ENCODE results near the gene PLIN5. TPM values are rescaled to one million over a fixed set of nuclear protein-coding genes. Genes with fewer than 3 reads are reported as not detected.

The PLIN5 gene
- polyA plus RNA-seq, 1 donor (not counting 4 experiments of a cell fraction or from before 2014, with no cell fraction given): not detected

DNA sequence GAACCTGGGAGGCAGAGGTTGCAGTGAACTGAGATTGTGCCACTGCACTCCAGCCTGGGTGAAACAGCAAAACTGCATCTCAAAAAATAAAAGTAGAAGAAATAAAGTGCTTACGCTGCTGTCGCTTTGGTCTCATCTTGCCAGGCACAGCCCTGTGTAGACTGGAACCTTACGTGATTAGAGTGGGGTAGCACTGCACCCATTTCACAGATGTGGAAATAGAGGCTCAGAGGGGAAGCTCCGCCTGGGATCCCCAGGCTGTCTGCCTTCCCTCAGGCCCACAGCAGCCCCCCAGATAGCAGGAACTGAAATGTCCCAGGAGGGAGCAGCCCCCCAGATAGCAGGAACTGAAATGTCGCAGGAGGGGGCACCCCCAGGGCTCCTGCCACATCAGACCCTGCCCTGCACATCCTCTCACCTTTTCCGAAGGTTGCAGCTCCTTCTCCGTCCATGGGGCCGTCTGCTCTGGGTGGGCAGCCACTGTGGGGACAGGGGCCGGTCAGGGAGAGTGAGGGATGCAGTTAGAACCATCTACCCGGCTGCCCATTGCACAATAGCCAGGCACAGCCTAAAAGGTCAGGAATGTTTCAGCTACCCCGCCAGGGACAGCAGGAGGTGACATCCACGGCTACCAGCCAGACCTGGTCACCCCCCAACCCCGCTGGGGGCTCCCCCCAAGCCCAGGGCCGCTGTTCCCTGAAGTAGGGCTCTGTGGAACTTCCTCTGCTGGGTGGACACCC lies 18.7 kb downstream of the PLIN5 start:
- Histone ChIP-seq H3K9ac (ENCODE audit: control insufficient read depth, extremely low read depth, insufficient read depth, low read length) (no peak overlapping the region), H4K20me1 (ENCODE audit: control insufficient read depth, extremely low read depth, insufficient read depth, low read length) (no peaks in the 10 kb centered on the region), H3K4me2 (ENCODE audit: control insufficient read depth, extremely low read depth, insufficient read depth, low read depth, low read length) (no peak overlapping the region), H3K9me3 (ENCODE audit: control insufficient read depth, low read depth, low read length) (no peaks in the 10 kb centered on the region), H3K27ac (ENCODE audit: control insufficient read depth, insufficient read depth, low read length) (no peak overlapping the region), H3K4me1 (ENCODE audit: control insufficient read depth, extremely low read depth, insufficient read depth, low read length) (peaks cover 11% of the 10 kb centered on the region), H3K27me3 (ENCODE audit: control insufficient read depth, extremely low read depth, insufficient read depth, low read length) (peaks cover 3% of the 10 kb centered on the region), H3K79me2 (ENCODE audit: control insufficient read depth, insufficient read depth, low read length) (no peaks in the 10 kb centered on the region), H3K9me1 (ENCODE audit: control insufficient read depth, extremely low read depth, insufficient read depth, low read length) (no peaks in the 10 kb centered on the region), H3K4me3 (ENCODE audit: control insufficient read depth in 2 of 3, extremely low read depth in 1 of 3, insufficient read depth in 2 of 3, low read depth in 1 of 3, low read length in 3 of 3) (no peak overlapping the region), H2AFZ (ENCODE audit: control insufficient read depth, low read length) (no peak overlapping the region), H3K36me3 (ENCODE audit: control insufficient read depth in 2 of 2, extremely low read depth in 1 of 2, insufficient read depth in 2 of 2, low read length in 2 of 2) (no peaks in the 10 kb centered on the region)
- DNase-seq (ENCODE audit: low read depth, low spot score): no peak
- TF ChIP-seq CTCF (optimal IDR thresholded peaks at IDR 0.05 in 1 of 3, IDR thresholded peaks at IDR 0.05 in 1 of 3, conservative IDR thresholded peaks at IDR 0.05 in 1 of 3; ENCODE audit: extremely low read depth in 1 of 3, insufficient read depth in 2 of 3, low read length in 3 of 3) (no peak), EZH2 (IDR thresholded peaks at IDR 0.05; ENCODE audit: low read length) (no peak)
- no peak for FAIRE-seq
- dilution Hi-C loops (cut with MboI; ENCODE audit: extremely low pct_ligation_motif_present, low sequenced_read_pairs): no loop called here

DNA sequence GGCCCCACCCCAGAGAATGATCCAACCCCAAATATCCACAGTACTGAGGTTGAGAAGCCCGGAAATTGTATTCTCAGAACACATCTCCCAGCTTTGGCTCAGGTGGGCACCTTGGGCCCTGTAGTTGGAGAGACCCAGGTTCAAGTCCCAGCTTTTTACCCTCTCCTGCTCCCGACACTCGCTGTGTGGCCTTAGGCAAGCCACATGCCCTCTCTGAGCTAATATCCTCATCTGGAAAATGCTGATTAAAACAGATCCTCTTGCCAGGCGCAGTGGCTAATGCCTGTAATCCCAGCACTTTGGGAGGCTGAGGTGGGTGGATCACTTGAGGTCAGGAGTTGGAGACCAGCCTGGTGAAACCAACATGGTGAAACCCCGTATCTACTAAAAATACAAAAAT lies 19.3 kb downstream of the PLIN5 start:
- TF ChIP-seq EZH2 (IDR thresholded peaks at IDR 0.05; ENCODE audit: low read length) (no peak), CTCF (optimal IDR thresholded peaks at IDR 0.05 in 1 of 3, IDR thresholded peaks at IDR 0.05 in 1 of 3, conservative IDR thresholded peaks at IDR 0.05 in 1 of 3; ENCODE audit: extremely low read depth in 1 of 3, insufficient read depth in 2 of 3, low read length in 3 of 3) (no peak)
- no peak overlapping the region for H2AFZ ChIP-seq (ENCODE audit: control insufficient read depth, low read length)
- H3K9me1 ChIP-seq (ENCODE audit: control insufficient read depth, extremely low read depth, insufficient read depth, low read length): no peaks in the 10 kb centered on the region
- dilution Hi-C loops (cut with MboI; ENCODE audit: extremely low pct_ligation_motif_present, low sequenced_read_pairs): no loop called here
- H3K4me3 ChIP-seq (ENCODE audit: control insufficient read depth in 2 of 3, extremely low read depth in 1 of 3, insufficient read depth in 2 of 3, low read depth in 1 of 3, low read length in 3 of 3): no peak overlapping the region
- H4K20me1 ChIP-seq (ENCODE audit: control insufficient read depth, extremely low read depth, insufficient read depth, low read length): no peaks in the 10 kb centered on the region
- H3K9me3 ChIP-seq (ENCODE audit: control insufficient read depth, low read depth, low read length): no peaks in the 10 kb centered on the region
- peaks cover 11% of the 10 kb centered on the region for H3K4me1 ChIP-seq (ENCODE audit: control insufficient read depth, extremely low read depth, insufficient read depth, low read length)
- FAIRE-seq: no peak
- H3K79me2 ChIP-seq (ENCODE audit: control insufficient read depth, insufficient read depth, low read length): no peaks in the 10 kb centered on the region
- H3K9ac ChIP-seq (ENCODE audit: control insufficient read depth, extremely low read depth, insufficient read depth, low read length): no peak overlapping the region
- no peaks in the 10 kb centered on the region for H3K36me3 ChIP-seq (ENCODE audit: control insufficient read depth in 2 of 2, extremely low read depth in 1 of 2, insufficient read depth in 2 of 2, low read length in 2 of 2)
- H3K27ac ChIP-seq (ENCODE audit: control insufficient read depth, insufficient read depth, low read length): no peak overlapping the region
- DNase-seq (ENCODE audit: low read depth, low spot score): no peak
- H3K27me3 ChIP-seq (ENCODE audit: control insufficient read depth, extremely low read depth, insufficient read depth, low read length): no peaks in the 10 kb centered on the region
- H3K4me2 ChIP-seq (ENCODE audit: control insufficient read depth, extremely low read depth, insufficient read depth, low read depth, low read length): no peak overlapping the region

Measured in keratinocyte (primary cell).